Activated CD4-positive, CD25-positive, alpha-beta regulatory T cell treated with anti-CD3 and anti-CD28 coated beads, Interleukin-2, amount 50 U/mL, for 24 hours (primary cell): ENCODE results near the gene TNRC18.
A peak's percentile ranks its signal among the peaks of the same experiment; 100 is the strongest.
"Not testable (repeated sequence)": the region's sequence is repeated elsewhere in the genome, so short reads cannot be mapped to it uniquely, and the experiment has no call there.

Experiments used
- ATAC-seq, 2 donors: fragments of 150-1000 bp; cut with Tn5 transposase; one replicate each; pipeline ENCODE4 v1.10.0; 2021; ENCODE audit warnings: mild to moderate bottlenecking in 1 of 2, moderate library complexity in 1 of 2

Gene TNRC18

DNA sequence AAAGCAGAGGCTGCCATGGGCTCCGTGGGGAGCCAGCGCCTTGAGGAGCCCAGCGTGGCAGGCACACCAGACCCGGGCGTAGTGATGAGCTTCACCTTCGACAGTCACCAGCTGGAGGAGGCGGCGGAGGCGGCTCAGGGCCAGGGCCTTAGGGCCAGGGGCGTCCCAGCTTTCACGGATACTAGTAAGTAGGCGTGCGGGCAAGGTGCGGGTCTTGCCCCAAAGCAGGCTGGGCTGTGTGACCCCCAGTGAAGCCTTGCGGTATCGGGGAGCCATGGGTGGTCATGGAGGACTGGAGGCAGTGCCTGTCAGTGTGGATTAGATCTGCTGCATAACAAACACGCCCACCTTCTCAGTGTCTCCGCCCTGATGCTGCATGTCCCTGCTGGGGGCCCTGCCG, 135.8 kb downstream of the TNRC18 start:
- no peak for ATAC-seq

DNA sequence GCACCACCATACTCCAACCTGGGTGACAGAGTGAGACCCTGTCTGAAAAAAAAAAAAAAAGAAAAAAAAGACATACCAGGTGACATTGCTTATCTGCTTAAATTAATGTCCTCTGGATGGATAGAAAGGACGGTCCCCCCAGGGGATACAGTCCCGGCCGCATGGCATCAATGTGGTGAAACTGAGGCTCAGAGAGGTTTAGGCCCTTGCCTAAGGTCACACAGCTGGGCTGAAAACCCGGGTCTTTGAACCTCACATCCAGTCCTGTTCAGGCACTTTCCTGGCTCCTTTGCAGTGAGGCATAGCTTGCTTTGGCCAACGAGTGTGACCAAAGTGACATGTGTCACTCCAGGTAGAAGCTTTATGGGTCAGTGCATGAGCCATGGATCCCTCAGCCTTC, 136.3 kb downstream of the TNRC18 start:
- not testable (repeated sequence) for ATAC-seq

DNA sequence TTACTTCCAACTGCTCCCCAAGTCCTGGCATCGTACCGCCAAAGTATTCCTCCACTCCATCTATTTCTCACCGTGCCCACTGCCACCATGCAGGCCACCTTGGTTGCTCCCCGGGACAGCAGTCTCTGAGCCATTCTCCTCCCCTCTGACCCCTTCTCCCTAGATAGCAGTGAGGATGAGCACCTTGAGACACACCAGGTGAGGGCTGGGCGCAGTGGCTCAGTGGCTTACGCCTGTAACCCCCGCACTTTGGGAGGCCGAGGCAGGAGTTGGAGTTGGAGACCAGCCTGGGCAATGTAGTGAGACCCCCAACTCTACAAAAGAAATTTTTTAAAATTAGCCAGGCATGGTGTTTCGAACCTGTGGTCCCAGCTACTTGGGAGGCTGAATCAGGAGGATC, 136.7 kb downstream of the TNRC18 start:
- no peak for ATAC-seq

DNA sequence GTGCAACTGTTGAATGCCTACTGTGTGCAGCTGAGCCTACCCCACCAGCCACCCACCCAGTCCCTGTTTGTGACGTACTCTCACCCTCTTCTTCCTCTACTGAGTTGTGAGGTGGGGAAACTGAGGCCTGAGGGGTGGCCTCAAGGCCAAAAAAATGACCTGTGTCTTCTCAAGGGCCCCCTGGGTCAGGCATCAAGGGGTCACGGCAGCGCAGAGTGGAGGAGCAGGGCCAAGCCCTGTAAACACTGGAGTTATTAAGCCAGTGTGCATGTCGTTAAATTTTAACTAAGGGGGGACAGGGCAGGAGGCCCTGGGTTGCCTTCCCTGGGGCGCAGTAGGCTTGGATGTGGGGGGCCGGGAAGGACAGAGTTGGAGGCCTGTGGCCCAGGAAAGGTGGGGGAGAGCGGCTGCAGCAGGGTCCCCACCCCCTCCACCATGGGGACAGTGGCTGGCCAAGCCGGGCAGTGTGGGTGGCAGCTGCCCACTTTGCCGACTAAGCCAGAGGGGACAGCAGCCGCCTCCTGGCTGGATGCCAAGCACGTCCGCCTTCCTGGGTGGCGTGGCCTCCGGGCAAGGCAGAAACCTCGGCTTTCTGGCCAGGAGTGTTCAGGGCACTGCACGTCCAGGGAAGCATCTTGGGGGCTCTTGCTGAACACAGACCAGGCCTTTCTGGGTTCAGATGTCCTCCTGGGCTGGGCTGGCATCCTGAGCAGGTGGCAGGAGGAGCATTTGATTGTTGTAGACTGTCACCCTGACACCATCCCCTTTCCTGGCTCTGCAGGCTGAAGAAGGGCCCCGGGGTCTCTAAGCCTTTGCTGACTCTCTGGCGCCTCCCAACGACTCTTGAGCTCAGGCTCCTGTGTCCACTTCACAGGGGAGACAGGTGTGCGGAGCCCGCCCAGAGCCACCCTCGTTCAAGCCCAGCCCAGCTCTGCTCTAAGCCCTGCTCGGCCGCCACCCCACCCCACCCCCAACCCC, 139.0 kb downstream of the TNRC18 start:
- peak in 1 of 2 donors; percentile 11 for ATAC-seq

DNA sequence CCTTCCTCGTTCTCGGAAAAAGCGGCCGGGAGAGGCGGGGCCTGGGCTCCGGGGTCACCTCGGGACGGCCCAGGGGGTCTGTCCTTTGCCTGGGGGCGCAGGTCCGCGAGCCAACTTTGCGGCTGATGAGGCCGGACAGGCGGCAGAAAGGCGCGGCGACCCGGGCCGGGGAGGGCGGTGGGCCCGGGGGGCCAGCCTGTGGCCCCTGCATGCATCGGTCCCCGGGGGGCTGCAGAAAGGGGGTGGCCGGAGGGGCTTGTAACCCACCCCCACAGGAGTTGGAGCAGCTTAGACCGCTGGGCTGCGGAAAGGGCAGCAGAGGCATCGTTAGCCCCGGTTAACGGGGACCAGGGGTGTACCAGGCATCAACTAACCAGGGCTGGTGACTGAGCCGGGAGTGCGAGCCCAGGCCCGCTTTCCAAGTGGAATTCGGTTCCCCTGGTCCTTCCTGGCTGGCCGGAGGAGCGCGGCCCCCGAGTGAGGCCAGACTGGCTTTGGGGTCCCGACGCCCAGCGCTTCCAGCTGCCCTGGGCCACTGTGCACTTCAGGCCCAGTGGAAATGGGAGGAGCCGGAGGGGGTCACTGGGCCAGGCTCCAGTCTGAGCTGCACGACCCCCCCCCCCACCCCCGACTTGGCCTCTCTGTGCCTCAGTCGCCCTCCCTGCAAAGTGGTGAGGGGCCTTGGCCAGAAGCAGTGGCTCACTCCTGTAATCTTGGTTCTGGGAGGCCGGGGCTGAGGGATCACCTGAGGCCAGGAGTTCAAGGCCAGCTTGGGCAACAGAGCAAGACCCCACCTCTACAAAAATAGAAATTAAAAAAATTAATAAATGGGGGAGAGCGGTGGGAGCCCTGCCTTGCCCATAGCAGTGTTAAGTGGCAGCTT, 140.0 kb downstream of the TNRC18 start:
- no peak for ATAC-seq

DNA sequence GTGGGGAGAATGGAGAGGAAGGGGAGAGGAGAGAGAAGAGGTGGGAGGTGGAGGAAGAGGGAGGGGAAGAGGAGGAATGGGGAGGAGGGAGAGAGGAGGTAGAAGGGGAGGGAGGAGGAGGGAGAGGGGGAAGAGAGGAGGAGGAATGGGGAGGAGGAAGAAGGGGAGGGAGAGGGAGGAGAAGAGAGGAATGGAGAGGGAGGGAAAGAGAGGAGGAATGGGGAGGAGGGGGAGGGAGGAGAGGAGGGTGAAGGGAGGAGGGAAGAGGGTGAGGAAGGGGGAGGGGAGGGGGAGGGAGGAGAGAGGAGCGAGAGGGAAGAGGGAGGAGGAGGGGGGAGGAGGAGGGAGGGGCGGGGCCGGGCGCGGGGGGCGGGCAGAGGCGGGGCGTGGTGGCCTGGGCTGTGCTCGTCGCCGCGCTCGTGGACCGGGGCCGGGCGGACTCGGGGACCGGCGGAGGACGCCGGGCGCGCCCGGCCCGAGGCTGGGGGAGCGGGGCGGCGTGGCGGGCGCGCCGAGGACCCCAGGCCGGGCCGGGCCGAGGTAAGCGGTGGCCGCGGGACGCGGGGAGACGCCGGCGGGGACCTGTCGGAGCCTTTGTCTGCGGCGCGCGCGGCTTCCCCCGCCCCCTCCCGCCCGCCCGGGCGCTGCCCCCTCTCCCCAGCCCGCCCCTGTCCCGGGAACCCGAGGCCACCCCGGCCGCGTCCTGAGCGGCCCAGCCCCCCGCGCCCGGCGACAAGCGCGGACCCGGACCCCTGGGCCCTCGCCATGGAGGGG, 140.9 kb downstream of the TNRC18 start, which contains the start of gene SLC29A4:
SLC29A4 (plus strand) TSS at position 401 of the 774 bp plus-strand sequence. CDS start 4,874 bp downstream, outside the sequence.
- ATAC-seq: peak; percentile 28 to 50

DNA sequence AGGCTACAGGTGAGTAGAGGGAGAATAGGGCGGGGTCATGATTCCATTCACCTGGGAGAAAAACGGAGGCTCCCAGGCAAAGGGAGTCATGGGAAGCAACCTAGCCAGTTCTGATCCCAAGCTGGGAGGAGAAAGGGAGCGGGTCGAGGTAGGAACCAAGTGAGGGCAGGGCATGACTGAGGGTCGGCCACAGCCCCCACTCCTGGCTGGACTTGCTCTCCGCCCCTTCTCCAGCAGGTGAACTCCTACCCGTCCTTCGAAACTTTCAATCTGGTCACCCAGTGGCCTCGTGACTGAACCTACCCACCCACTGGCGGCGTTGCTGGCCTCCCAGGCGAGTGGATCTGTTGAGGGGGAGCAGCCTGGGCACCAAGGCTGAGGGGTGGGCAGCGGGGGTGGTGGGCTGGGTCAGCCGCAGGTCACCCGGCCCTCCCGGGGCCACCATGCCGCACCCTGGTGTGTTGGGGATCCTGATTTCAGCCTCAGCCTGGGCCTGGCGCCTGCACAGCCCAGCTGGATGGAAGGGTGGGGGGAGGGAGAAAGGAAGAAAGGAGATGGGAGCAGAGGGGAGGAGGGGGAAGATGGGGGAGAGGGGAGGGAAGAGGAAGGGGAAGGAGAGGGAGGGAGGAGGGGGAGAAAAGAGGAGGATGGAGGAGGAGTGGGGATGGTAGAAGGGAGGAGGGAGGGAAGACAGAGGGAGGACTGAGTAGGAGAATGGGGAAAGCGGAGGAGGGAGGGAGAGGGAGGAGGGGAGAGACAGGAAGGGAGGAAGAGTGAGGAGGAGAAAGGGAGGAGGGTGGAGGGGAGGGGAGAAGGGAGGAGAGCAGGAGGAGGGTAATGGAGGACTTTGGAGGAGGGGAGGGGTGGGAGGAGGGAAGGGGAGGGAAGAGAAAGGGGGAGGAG, 141.8 kb downstream of the TNRC18 start:
- ATAC-seq: not testable (repeated sequence)

DNA sequence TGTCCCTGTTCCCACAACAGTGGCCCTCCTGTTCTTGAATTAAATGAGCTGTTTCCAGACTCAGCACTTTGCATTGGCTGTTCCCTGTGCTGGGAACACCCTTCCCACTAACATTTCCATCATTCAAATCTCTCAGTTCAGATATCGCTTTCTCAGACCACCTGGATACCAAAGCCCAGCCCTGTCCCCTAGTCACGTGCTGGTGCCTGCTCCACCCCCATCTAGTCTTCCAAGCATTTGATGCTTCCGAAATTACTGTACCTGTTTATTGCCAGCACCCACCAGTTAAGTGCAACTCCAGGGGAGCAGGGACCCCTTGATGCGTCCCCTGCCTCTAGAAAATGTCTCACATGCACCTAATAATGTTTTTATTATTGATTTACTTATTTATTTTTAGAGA, 143.9 kb downstream of the TNRC18 start:
- ATAC-seq: no peak

DNA sequence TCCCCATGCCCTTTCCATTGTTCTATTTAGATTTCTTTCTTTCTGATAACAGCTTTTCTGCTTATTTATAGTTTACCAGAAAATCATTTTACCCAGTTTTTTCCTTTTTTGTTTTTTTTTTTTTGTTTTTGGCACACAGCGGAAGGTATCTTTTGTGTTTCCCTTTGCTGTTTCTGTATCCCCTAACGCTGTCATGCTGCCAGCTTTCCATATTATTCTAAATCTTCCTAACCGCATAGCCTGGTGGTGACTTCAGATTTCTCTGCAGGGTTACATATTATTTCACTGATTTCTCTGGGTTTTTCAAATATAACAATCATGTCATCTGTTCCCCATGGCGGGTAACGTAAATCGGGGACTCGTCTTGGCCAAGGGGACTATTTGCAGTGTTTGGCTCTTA, 144.9 kb downstream of the TNRC18 start:
- ATAC-seq: no peak

DNA sequence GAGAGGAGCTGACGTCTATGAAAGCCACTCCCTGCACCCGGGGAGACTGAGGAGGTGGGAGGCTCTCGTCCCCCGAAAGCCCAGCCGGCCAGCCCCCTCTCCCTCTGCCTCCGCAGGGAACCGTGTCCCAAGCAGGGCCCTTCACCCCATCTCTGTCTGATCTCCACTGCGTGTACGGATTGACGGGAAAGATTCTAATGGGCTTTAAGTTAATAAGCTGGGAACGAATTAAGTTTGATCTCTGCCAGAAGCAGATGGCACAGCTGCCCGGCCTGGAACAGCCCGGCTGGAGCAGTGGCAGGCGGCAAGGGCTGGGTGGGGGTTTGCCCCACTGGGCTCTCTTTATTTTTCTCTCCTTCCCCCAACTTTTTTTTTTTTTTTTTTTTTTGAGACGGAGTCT, 147.0 kb downstream of the TNRC18 start:
- ATAC-seq: no peak

DNA sequence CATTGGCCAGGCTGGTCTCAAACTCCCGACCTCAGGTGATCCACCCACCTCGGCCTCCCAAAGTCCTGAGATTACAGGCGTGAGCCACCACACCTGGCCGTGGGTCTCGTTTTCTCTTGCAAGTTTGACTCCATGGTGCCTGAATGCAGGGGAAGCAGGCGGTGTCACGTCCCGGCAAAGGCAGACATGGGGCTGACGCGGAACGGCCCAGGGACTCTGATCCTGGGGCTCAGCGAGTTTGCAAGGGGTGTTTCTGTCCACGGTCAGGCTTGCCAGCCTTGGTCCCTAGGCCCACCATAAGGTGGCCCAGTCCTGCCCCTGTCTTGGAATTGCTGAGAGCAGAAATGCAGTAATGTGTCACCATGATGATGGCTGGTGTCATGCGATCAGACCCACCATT, 147.5 kb downstream of the TNRC18 start:
- ATAC-seq: not testable (repeated sequence)

DNA sequence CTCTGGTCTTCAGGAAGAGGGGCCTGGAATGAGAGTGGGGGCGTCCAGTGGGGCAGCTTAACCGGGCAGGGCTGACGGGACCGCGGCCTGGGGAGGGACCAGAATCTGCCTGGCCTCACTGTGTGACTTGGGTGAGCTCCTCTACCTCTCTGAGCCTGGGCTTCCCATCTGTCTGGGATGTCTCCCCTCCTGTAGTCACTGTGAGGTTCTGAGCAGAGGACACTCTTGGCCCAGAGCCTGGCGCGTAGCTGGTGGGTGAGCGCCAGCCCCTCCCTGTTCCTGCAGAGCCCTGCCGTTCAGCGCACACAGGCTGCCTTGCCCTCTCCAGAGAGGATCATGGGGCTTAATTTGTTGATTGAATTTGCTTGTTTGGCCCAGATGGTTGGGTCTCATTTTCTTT, 148.1 kb downstream of the TNRC18 start:
- ATAC-seq: not testable (repeated sequence)

DNA sequence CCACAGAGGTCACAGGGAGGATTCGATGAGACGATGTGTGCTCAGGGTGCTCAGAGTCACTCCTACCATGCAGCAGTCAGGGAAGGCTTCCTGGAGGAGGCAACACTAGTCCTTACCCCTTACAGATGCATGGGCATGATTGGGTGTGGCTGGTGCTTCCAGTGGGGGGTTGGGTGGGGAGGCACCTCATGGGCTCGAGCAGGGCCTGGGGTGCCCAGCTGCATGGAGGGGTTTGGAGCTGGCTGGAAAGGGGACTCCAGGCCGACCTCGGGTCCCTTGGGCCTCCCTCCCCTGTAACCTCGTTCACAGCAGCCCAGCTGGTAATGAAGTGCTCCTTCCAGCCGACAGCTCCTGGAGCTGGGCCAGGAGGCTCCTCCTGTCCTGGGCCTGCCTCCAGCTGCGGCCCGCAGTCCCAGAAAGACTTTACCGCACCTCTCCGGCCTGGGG, 148.6 kb downstream of the TNRC18 start:
- not testable (repeated sequence) for ATAC-seq

DNA sequence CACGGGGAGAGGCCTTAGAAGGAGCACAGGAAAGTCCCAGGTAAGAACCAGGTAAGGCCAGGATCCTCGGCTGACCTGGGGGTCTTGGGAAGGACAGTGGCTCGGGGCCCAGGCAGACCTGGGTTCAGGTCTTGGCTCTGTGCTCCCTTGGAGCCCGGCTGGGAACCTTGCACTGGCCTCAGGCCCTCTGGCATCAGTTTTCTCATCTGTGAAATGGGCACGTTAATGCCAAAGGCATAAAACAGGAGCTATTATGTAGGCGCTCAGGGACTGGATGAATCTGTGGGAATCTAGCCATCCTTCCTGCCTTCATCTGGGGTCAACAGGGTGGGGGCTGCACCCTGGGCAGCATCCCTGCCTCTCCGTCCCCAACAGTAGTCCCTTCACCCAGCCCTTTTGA, 149.2 kb downstream of the TNRC18 start:
- ATAC-seq: no peak

DNA sequence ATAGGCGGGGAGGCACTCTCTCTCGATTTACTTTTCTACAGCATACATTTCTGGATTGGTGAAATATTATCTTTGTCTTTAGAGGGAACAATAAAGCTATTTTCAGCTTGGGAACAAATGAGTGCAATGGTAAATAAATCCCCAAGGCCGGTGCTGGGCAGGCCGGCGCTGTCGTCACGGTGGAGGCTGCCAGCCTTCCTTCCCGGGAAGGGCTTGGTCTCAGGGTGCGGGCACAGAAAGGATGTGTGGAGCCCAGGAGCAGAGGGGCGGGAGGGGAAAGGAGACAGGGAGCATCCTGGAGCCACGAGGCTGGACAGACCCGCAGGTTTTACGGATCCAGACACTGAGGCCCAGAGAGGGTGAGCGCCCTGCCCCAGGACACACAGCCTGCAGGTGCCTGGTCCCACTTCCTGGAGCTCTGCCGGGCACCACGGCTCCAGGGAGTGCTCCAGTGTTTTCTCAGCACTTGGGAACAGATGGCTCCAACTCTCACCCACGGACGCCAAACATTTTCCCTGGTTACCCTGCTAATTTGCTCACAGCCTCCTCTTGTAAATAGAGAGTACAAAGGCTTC, 149.7 kb downstream of the TNRC18 start:
- not testable (repeated sequence) for ATAC-seq

DNA sequence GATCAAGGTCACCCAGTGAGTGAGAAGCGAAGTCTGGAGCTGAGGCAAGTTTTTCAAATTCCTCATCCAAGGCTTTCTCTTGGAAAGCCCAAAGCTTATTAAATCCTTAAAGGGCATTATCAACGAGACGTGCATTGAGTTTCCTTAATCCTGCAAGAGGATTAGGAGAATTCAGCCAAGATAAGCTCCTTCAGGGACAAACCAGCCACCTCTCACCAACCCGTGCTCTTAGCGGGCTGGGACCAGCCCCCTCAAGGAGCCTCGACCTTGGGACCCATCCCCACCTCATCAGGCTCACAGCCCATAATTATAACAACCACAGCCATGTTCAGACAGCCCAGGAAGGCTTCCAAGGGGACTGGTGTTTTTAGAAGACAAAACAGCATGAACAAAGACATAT, 152.8 kb downstream of the TNRC18 start:
- no peak for ATAC-seq

DNA sequence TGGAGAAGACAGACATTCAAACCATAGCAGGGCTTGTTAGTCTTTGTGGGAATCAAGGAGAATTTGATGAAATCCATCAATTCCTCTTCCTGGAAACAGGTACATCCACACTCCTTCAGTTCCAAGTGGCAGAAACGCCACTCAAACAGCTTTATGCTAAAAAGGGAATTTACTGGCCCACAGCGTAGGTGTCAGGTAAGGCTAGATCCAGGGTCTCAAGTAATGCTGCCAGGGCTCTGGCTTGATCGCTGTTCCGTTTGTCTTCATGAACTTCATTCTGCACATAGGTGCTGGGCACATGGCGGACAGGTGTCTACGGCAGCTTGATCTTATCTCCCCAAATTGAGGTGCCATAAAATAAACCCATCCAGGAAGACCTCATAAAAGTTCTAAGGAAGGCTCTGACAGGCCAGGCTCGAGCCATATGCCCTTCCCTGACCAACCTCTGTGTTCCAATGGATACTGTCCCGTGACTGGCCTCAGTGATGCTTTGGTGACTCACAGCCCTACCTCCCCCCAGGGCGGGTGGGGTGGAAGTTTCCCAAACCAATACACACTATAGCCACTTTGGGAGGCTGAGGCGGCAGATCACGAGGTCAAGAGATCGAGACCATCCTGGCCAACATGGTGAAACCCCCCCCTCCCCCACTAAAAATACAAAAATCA, 153.5 kb downstream of the TNRC18 start:
- ATAC-seq: not testable (repeated sequence)

DNA sequence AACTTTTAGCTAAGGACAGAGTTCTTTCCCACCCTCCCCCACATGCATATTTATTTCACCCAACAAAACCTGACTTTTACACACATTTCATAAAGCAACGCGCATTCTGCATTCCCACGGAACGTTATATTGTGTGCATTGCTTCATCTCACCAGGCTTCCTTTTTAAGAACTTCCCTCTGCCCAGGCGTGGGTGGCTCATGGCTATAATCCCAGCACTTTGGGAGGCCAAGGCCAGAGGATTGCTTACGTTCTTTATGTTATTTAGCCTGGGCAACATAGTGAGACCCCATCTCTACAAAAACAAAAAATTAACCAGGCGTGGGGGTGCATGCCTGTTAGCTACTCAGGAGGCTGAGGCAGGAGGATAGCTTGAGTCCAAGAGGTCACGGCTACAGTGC, 155.8 kb downstream of the TNRC18 start:
- ATAC-seq: not testable (repeated sequence)

DNA sequence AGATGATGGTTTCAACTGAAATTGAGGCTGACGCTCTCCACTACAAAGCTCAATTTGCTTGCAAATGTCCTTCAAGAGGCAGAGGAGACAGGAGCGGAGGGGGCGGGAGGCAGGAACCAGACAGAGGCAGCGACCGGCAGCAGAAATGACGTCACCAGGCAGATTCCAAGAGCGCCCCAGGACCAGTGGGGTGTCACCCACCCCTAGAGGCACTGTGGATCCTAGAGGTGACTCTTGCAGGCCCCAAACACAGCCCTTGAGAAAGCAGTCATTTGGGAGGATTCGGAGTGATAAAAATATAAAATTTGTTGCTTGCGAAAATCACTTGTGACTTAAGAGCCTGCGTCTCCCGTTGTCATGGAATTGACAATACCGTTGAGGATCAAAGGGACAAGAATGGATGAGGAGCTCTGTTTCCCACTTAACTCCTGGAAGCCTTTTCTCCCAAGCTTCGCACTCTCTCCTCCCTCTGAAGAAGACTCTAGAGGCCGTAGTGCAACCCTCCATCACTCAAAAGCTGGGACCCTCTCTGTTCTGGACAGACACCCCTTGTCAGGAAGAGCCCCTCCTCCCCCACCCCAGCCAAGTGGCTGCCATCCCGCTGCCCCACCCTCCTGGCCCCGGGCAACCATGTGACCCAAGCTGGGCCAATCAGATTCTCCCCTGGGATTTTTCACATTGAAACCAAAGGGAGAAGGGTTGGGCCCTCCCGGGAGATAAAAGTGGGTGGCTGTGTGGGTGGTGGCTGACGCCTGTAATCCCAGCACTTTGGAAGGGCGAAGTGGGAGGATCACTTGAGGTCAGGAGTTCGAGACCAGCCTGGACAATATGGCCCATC, 157.2 kb downstream of the TNRC18 start:
- no peak for ATAC-seq
